GM19239 (cell line): ENCODE measurements around the gene COG8.
A peak's percentile ranks its signal among the peaks of the same experiment; 100 is the strongest.

Experiments
- DNase-seq: peaks from one replicate; pipeline ENCODE4 v3.0.0; 2011; ENCODE audit warnings: low spot score; ENCODE audit not compliant: insufficient read length
- FAIRE-seq: peaks from 2 replicates; lab custom pipeline; 2011; peaks lifted over from hg19 to GRCh38; lab: Jason Lieb, UNC

The COG8 gene

GRCh38 chr16:69348222-69348621 is 8.9 kb upstream of the COG8 start:
- DNase-seq, result no peak
- FAIRE-seq, result no peak

- FAIRE-seq (no peak), DNase-seq (no peak)
These were observed 7.3 kb upstream of the COG8 start for GRCh38 chr16:69346683-69347082.

- DNase-seq, result no peak
- no peak for FAIRE-seq
These were observed 6.6 kb upstream of the COG8 start for GRCh38 chr16:69345923-69346322.

- DNase-seq (no peak), FAIRE-seq (no peak)
These were observed 4.8 kb upstream of the COG8 start for GRCh38 chr16:69344171-69344570.

GRCh38 chr16:69340095-69340644 is 806 bp upstream of the COG8 start:
- peak; percentile 67 for FAIRE-seq
- no peak for DNase-seq

GRCh38 chr16:69338557-69339288 is 641 bp downstream of the COG8 start:
- FAIRE-seq (peak; percentile 11), DNase-seq (no peak)

GRCh38 chr16:69334696-69335095 is 4.7 kb downstream of the COG8 start:
- no peak for DNase-seq
- no peak for FAIRE-seq

GRCh38 chr16:69330286-69331109 is 8.9 kb downstream of the COG8 start, which contains the start of gene PDF:
PDF (minus strand) TSS chr16:69330588; CDS start chr16:69330570, 18 bp downstream.
- DNase-seq (peak; percentile 93), FAIRE-seq (peak; percentile 66)

GRCh38 chr16:69329369-69330285 is 9.7 kb downstream of the COG8 start:
- no peak for FAIRE-seq
- DNase-seq, result peak; percentile 47

- FAIRE-seq (no peak), DNase-seq (no peak)
These were observed 10.5 kb downstream of the COG8 start for GRCh38 chr16:69328854-69329316.

GRCh38 chr16:69327585-69328310 is 11.6 kb downstream of the COG8 start:
- DNase-seq, result no peak
- no peak for FAIRE-seq

- DNase-seq, result no peak
- no peak for FAIRE-seq
These were observed 13.0 kb downstream of the COG8 start for GRCh38 chr16:69326172-69326873.

GRCh38 chr16:69325784-69326171 is 13.6 kb downstream of the COG8 start:
- FAIRE-seq (no peak), DNase-seq (no peak)

- no peak for FAIRE-seq
- no peak for DNase-seq
These were observed 14.6 kb downstream of the COG8 start for GRCh38 chr16:69324585-69325253.

GRCh38 chr16:69324013-69324531 is 15.3 kb downstream of the COG8 start:
- FAIRE-seq (no peak), DNase-seq (no peak)

- no peak for FAIRE-seq
These were observed 15.9 kb downstream of the COG8 start for GRCh38 chr16:69323415-69323814.

GRCh38 chr16:69322343-69322742 is 17.0 kb downstream of the COG8 start:
- FAIRE-seq, result no peak

More at GRCh38 chr16:69323415-69323814, 15.9 kb downstream of the COG8 start:
- DNase-seq, result no peak

GRCh38 chr16:69321080-69321479 is 18.3 kb downstream of the COG8 start:
- FAIRE-seq (no peak), DNase-seq (no peak)

More at GRCh38 chr16:69322343-69322742, 17.0 kb downstream of the COG8 start:
- DNase-seq, result no peak
